Measurements from ENCODE around the gene SZT2. TPM values are rescaled to one million over a fixed set of nuclear protein-coding genes. Genes with fewer than 3 reads are reported as not detected.
"Not testable (repeated sequence)": the region's sequence is repeated elsewhere in the genome, so short reads cannot be mapped to it uniquely, and the experiment has no call there.

The SZT2 gene
- total and polyA plus RNA-seq, 12 donors, result 8.6 to 44.0 (median 26.0) TPM

DNA sequence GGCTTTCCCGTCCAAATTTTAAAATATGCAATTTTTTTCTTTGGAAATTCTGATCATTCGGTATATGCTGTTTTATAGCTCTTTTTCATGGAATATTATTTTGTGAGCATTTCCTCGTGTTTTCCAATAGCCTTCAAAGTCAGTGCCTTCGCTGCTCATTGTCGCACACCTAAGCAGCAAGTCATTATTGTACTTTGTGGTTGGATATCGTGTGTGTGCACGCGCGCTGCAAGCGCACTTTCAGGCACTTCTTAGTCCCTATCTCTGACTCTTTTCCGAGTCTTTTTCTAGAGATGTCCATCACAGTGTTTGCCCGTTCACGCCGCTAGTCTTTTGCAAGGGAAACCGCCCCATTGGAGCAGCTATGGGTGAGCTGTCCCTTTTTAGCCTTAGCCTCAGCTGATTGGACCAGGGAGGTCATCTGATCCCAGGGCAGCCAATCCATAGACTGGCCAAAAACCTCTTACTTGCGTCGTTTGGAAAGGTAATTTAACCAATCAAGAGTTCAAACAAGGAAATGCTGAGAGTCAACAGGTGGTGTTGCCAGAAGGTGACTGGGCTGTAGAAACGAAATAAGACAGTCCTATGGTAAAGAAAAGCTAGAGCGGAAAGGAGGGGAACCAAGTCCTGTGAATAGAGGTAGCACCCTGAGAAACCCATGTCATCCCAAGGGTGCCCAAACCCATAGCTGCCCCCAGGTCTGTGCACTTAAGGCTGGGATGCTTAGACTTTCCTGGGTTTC is 64.7 kb downstream of the SZT2 start:
- peaks cover 0 to 31% (median 21%) of the 10 kb centered on the region in 9 donors for H3K36me3 ChIP-seq
- H3K9me3 ChIP-seq, result no peaks in the 10 kb centered on the region
- H3K27ac ChIP-seq, result peak overlapping the region; percentile 86 to 94 (median 90)
- TF ChIP-seq, protein P1, sequence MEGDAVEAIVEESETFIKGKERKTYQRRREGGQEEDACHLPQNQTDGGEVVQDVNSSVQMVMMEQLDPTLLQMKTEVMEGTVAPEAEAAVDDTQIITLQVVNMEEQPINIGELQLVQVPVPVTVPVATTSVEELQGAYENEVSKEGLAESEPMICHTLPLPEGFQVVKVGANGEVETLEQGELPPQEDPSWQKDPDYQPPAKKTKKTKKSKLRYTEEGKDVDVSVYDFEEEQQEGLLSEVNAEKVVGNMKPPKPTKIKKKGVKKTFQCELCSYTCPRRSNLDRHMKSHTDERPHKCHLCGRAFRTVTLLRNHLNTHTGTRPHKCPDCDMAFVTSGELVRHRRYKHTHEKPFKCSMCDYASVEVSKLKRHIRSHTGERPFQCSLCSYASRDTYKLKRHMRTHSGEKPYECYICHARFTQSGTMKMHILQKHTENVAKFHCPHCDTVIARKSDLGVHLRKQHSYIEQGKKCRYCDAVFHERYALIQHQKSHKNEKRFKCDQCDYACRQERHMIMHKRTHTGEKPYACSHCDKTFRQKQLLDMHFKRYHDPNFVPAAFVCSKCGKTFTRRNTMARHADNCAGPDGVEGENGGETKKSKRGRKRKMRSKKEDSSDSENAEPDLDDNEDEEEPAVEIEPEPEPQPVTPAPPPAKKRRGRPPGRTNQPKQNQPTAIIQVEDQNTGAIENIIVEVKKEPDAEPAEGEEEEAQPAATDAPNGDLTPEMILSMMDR (IDR thresholded peaks at IDR 0.05), result peak in 2 of 9 donors; percentile 7 to 10
- H3K4me3 ChIP-seq, result peak overlapping the region; percentile 42 to 67 (median 58)
- H3K27me3 ChIP-seq, result no peaks in the 10 kb centered on the region
- 9 to 10% methylated on average over 19 of the region's 19 CpGs for WGBS, 2 donors
- peaks cover 0 to 26% (median 16%) of the 10 kb centered on the region in 9 donors for H3K4me1 ChIP-seq
- ATAC-seq (peak; percentile 79 to 92 (median 88)), DNase-seq (peak; percentile 56 to 80)
- intact Hi-C loops (cut with DNase I), result no loop called here

DNA sequence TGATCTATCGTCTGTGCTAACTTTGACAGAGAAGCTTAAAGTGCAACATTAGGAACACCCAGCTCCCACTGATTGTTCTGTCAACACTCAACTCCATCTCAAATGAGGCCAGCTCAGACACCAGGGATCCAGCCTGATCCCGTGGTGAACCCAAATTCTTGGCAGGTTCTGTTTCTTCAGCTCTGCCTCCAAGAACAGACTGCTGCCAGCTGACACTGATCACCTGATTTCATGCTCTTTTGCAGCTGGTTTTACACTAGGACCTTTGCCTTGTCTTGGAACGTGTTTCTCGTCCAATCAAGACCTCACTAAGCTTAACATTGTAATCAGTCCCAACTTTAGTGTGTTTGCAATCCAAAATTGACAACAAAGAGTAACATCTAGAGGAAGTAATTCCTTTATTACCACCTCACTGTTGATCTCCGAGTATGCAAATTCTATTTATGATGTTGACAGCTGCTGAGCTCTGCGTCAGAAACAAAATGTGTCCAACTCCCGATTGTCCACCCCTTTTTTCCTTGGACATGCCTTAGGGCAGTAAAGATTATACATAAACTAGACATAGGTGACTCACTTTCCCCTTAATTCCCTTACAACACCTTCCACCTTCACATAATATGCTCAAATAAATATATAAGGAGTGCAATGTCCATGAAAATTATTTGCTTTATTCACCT is 65.7 kb downstream of the SZT2 start:
- peaks cover 0 to 22% (median 13%) of the 10 kb centered on the region in 9 donors for H3K36me3 ChIP-seq
- no peak for ATAC-seq
- no peaks in the 10 kb centered on the region for H3K9me3 ChIP-seq
- no peak for DNase-seq
- TF ChIP-seq, protein P1 (IDR thresholded peaks at IDR 0.05), result no peak
- H3K27ac ChIP-seq, result no peak overlapping the region
- 69 to 71% methylated on average over 7 of the region's 7 CpGs for WGBS, 2 donors
- peaks cover 0 to 26% (median 16%) of the 10 kb centered on the region in 9 donors for H3K4me1 ChIP-seq
- H3K4me3 ChIP-seq, result no peak overlapping the region
- H3K27me3 ChIP-seq, result no peaks in the 10 kb centered on the region
- intact Hi-C loops (cut with DNase I), result no loop called here

DNA sequence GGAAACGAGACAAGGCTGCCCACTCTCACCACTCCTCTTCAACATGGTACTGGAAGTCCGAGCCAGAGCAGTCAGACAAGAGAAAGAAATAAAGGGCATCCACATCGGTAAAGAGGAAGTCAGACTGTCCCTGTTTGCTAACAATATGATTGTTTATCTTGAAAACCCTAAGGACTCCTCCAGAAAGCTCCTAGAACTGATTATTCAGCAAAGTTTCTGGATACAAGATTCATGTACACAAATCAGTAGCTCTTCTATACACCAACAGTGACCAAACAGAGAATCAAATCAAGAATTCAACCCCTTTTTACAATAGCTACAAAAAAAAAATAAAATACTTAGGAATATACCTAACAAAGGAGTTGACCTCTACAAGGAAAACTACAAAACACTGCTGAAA is 68.7 kb downstream of the SZT2 start:
- intact Hi-C loops (cut with DNase I), result not testable (repeated sequence)

DNA sequence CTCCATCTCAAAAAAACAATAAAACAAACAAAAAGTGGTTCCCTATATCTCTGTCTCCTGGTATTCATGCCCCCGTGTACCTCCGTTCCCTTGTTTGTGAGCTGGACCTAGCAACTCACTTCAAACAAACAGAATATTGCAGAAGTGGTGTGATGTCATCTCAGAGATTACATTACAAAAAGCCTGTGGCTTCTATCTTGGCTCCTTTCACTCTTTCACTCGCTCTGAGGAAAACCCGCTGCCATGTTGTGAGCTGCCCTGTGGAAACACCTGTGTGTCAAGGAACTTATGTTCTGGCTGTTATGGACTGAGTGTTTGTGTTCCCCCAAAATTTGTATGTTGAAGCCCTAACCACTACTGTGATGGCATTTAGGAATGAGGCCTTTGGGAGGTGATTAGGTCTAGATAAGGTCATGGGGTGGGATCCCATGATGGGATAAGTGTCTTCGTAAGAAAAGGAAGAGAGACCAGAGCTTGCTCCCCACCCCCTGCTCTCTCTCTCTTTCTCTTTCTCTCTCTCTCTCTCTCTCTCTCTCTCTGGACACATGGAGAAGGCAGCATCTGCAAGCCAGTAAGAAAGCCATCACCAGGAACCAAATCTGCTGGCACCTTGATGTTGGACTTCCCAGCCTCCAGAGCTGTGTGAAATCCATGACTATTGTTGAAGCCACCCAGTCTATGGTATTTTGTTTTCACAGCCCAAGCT is 71.4 kb downstream of the SZT2 start:
- Histone ChIP-seq H3K9me3 (peaks cover 0 to 5% (median 0%) of the 10 kb centered on the region in 11 donors), H3K4me1 (no peaks in the 10 kb centered on the region), H3K27me3 (no peaks in the 10 kb centered on the region), H3K4me3 (no peak overlapping the region), H3K36me3 (no peaks in the 10 kb centered on the region), H3K27ac (no peak overlapping the region)
- TF ChIP-seq, protein P1 (IDR thresholded peaks at IDR 0.05), result no peak
- DNase-seq (no peak), ATAC-seq (peak in 1 of 8 donors; percentile 8)
- intact Hi-C loops (cut with DNase I), result no loop called here
- WGBS, 2 donors, result 88 to 95% methylated on average over 5 of the region's 5 CpGs

More for the DNA sequence above, 68.7 kb downstream of the SZT2 start:
- H3K9me3 ChIP-seq, H3K27ac ChIP-seq, DNase-seq, H3K27me3 ChIP-seq, ATAC-seq, H3K36me3 ChIP-seq, H3K4me3 ChIP-seq: not testable (repeated sequence)
- peaks cover 0 to 14% (median 10%) of the 10 kb centered on the region in 9 donors for H3K4me1 ChIP-seq
- WGBS, 2 donors, result 77 to 87% methylated on average over 3 of the region's 3 CpGs

Data from heart right ventricle (tissue), 16 donors.